ENCODE measurements around the gene AKNA.

The AKNA gene

DNA sequence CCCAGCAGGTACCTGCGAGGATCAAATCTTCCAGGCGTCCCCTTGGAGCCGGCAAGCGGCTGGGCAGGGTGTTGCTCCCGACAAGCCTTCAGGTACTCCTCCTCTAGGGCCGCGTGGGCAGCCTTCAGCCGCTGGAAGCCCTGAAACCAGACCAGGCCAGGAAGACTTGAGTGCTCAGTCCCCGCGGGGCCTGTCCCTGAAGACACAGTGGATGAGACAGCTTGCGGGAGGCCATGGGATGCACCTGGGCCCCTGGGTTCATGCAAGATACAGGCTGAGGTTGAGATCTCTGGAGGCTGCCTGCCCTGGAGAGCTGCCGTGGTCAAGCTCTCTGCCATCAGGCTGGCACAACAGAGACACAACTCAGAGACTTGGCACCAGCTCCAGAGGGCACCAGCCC lies 25.4 kb downstream of the AKNA start:
- DNase-seq (ENCODE audit: low spot score), result no peak

DNA sequence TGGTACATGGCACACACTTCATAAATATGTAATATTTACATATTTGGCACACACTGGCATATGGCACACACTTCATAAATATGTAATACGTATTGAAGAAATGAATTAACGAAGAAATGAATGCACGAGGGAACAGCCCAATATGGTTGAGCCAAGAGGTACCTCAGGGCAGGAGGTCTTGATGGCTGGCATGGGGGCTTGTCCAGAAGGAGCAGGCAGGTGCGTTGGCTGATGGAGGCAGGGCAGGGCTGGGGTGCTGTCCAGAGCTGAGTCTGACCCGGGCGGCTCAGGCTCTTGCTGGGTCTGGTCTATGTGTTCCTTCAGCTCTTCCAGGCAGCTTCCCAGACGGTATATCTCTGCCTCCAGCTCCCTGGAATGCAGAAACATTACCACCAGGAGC lies 26.2 kb downstream of the AKNA start:
- no peak for DNase-seq (ENCODE audit: low spot score)

DNA sequence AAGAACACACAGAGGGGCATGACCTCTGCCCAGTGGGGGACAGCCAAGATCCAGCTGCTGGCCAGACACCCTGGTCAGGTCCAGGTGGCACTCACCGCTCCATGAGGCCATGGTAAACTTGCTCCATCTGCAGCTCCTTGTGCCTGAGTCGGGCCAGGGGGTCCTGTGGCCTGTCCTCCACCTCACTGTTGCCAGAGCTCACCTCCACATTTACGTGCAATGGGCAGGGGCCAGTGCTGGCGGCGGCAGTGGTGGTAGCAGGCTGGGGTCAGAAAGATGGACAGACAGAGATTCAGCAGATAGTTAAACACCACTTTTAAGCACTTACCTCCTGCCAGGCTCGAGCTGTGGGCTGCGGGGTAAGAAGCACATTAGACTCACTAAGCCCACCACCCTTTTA lies 28.0 kb downstream of the AKNA start:
- DNase-seq (ENCODE audit: low spot score), result no peak

GRCh38 chr9:114357911-114358328 lies 29.9 kb downstream of the AKNA start:
- no peak for DNase-seq (ENCODE audit: low spot score)

DNA sequence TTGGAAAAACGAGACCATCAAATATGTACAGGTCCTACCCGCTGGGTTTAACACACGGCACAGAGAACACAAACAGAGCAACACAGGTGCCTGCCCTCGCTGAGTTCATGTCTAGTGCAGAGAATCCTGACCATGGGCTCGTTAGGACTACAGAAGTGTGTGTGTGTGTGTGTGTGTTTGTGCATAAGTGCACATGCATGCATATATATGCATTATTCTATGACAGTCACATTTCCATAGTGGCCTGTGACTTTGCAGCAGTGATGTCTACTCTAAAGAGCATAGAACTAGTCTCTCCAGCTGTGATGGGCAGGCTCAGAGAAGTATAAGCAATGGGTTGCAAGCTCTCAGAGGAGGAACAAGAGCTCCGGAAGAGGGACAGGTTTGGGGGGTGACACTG lies 30.4 kb downstream of the AKNA start:
- DNase-seq (ENCODE audit: low spot score), result no peak

DNA sequence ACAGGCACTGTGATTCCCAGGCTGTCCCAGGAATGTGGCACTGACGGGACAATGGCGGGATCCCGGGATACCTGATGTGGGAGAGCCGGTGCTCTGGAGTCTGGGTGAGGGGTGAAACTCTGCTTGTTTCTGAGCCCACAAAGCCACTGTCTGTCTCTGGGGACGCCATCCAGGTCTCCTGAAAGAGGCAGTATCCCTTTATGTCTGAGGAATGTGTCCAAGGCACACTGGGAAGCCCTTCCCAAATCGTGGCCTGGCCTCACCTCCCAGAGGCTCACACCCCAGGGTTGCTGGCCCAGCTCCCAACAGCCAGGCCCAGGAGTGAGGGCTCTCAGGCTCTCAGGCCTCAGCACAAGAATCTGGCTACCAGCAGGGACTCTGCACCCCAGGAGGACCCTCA lies 31.0 kb downstream of the AKNA start:
- DNase-seq (ENCODE audit: low spot score), result no peak

GRCh38 chr9:114355821-114356220 lies 32.0 kb downstream of the AKNA start:
- DNase-seq (ENCODE audit: low spot score), result no peak

DNA sequence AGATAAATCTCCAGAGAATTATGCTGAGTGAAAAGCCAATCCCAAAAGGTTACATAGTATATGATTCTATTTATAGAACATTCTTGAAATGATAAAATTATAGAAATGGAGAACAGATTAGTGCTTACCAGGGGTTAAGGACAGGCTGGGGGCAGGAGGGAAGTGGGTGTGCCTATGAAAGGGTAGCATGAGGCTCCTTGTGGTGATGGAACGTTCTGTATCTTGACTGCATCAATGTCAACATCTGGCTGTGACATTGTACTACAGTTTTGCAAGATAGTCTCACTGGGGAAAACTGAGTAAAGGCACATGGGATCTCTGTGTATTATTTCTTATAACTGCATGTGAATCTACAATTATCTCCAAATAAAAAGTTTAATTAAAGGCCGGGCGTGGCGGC lies 35.9 kb downstream of the AKNA start:
- no peak for DNase-seq (ENCODE audit: low spot score)

DNA sequence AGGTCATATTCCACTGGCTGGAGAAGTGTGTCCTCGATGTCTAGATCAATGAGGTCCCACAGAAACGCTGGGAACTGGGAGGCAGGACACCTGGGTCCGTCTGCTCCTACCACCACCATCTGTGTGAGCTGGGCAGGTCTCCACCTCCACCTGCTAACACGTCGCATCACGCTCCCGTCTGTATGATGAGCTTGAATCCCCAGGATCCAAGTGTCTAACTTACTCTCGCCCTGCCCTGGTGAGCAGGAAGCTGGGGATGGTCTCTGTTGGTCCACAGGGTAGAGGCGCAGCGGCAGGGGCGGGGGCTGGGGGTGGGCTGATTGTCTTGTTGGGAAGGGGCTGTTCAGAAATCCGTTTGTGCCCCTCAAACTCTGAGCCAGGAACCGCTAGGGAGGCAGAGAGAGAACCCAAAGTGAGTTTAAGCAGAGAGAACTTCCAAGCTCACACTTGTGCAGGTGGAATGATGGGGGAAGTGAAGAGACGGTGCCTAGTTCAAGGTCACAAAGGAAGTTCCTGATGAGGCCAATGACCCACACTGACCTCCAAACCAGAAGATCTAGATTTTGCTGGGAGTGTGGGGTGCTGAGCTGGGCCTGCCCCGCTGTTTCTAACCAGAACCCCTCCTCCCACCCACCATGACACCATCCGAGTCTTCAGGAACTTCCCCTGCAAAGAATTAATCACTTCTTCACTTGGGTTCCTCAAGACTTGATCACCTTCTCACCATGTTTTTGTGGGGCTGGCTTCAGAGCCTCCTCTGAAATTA lies 37.0 kb downstream of the AKNA start:
- no peak for DNase-seq (ENCODE audit: low spot score)

GRCh38 chr9:114349713-114350480 lies 37.9 kb downstream of the AKNA start:
- DNase-seq (ENCODE audit: low spot score), result no peak

- DNase-seq (ENCODE audit: low spot score), result peak; percentile 29
Measured at GRCh38 chr9:114348906-114349482, 38.8 kb downstream of the AKNA start.

DNA sequence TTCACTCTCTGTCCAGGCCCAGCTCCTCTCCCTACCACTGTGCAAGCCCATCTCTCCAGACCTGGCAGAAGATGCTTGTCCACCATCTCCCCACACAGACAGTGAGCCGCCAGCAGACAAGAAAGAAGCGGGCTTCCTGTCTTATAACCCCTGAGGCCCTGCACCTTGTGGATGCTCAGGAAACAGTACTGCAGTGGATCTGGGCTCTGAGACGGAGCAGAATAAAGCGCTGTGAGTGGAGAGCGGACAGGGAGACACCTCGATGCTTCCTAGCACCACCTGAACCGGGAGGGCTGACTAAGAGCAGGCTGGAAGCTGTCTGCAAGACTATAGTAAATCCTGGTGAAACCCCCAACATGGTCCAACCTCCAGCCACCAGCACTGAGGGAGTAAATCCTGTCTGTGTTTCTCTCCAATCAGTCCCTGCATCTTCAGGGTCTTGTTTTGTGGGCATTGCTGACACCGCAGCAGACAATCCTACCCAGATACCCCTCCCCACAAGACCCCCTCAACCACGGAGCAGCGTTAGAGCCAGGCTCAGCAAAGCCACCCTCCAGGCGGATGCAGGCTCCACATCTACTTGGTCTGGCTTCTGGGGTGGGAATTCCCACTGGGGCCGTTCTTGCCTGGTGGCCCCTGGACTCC lies 39.4 kb downstream of the AKNA start:
- DNase-seq (ENCODE audit: low spot score), result no peak

- peak; percentile 91 for DNase-seq (ENCODE audit: low spot score)
Measured at GRCh38 chr9:114347675-114348074, 40.1 kb downstream of the AKNA start.

DNA sequence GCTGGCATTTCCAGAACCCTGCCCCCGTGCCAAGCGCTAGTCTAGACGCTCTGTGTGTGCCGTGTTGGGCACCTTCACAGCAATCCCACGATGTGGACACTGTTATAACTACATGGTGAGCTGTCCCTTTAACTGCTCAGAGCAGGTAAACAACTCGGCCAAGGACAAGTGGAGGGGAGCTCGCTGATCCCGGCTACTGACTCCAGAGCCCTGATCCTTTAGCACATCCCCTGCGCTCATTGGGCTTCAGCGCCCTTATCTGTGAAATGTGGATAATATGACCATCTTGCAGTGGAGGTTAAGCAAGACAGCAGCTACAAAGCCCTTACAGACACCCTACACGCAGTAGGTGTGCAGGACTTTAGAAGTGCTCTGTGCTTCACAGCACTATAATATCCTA lies 41.6 kb downstream of the AKNA start:
- DNase-seq (ENCODE audit: low spot score), result no peak

DNA sequence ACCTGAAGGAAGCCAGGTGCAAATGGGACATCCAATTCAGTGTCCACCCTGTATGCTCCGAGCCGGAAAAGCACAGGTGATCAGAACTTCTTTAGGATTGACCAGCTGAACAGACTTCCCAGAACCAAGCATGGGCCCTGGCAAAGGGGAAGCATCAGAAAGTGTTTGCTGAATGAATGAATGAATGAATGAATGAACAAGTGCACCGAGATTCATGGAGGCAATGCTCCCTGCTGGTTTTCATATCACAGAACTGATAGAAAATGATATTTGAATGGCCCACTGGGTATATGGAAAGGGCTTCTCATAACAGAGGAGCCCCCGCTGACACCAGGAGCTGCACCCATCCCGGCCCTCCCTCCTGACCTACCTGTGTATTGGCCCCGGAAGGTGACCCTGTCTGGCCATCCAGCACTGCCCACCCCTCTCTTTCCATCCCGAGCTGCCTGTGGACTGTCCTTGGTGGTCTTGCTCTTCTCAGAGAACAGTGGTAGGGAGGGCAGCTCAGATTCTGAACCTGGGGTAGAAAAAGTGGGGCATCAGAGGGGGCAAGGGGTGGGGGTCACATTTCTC lies 42.2 kb downstream of the AKNA start:
- DNase-seq (ENCODE audit: low spot score), result no peak

DNA sequence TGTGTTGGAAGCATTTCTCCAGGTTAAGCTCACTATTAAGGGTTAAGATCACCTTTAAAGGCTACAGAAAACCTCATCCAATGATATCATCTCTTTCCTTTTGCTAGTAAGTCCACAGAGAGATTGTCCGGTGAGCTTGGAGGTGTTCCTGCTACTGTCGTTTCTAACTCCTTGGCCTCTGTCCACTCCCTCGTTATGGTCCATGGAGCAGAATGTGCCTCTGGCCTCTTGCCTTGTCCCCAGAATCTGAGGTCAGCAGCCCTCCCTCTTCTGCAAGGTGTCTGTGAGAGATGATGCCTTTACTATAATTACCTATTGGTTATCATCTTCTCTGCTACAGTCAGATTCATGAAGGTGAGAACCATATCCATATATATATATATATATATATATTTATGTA lies 43.1 kb downstream of the AKNA start:
- no peak for DNase-seq (ENCODE audit: low spot score)

GRCh38 chr9:114344188-114344566 lies 43.6 kb downstream of the AKNA start:
- DNase-seq (ENCODE audit: low spot score), result no peak

- no peak for DNase-seq (ENCODE audit: low spot score)
Measured at GRCh38 chr9:114343471-114344187, 44.2 kb downstream of the AKNA start.

DNA sequence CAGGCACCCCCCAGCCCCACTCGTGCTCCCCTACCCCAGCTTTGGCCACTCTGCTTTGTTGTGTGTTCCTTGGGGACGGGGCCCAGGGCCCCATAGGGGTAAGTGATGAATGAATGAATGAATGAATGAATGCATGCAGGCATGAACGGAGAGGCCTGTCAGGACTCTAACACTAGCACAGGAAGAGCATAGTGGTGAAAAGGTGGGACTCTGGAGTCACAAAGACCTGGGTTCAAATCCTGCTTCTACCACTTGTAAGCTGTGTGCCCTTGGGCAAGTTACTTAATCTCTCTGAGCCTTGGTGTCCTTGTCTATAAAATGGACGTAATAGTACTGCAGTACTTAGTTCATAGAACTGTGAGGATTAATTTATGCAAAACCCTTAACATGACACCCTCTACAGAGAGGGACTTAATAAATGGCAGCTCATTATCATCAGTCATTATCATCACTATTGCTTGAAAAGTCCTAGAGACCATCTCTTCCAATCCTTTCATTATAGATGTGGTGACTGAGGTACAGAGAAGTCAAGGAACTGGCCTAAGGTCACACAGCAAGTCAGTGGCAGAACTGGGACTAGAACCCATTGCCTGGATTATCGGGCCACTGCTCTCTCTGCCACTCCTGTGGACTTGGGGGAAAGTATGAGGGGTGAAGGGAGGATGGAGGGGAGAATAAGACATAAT lies 44.9 kb downstream of the AKNA start:
- no peak for DNase-seq (ENCODE audit: low spot score)

DNA sequence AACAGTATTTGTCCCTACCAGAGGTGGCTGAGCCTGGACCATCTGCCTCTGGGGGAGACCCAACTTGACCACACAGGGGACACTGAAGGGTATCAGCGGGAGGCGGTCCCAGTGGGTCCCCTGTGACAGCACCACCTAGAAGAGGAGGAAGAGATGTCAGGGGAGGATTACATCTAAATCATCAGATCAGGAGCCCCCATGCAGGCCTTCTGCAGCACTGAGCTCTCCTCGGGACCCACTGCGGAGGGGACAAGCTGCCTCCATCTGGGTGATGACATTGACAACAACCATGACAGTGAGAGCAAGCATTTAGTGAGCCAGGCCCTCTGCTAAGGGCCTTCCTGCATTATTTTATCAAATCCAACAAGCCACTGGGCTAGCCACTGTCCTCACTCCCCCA lies 45.8 kb downstream of the AKNA start:
- no peak for DNase-seq (ENCODE audit: low spot score)

DNA sequence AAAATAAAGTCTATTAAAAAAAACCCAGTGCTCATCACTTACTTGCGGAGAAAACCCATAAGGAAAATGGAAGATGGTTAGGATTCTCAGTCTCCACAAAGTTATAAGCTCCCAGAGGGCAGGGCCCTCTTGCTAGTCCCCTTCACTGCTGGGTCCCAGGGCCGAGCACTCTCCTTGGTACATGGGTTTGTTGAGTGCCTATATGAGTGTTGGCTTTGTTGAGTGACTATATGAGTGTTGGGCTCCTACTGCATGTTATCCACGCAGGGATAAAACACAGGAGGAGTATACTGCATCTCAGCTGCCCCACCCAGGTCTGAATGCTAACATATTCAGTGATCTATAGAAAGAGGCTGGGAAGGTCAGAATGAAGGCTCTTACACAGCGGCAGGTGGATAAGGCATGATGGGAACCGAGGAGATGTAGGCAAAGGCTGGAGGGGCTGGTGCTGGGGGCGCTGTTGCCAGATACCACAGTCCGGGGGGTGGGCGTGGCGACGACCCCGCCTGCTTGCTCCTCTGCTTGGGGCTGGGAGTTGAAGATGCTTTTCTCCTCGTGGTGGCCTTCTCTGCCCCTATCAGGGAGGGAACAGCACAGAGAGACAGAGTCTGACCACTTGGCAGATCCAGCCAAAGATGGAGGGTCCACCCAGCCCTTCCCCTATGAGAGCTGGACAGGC lies 46.5 kb downstream of the AKNA start:
- no peak for DNase-seq (ENCODE audit: low spot score)

Measured in pons (tissue), 1 donor.